HG03060 (cell line): ENCODE results near the gene JHY.

ENCODE experiments used
- ATAC-seq: cut with Tn5 transposase; IDR thresholded peaks from one replicate; pipeline ENCODE4 v1.9.1; 2021; ENCODE audit warnings: low read depth, moderate number of reproducible peaks; ENCODE audit not compliant: unreplicated experiment

The JHY gene

GRCh38 chr11:122933416-122933815 is 50.9 kb downstream of the JHY start:
- ATAC-seq = no peak

GRCh38 chr11:122937983-122938382 is 55.4 kb downstream of the JHY start:
- no peak for ATAC-seq

- no peak for ATAC-seq
Measured at GRCh38 chr11:122938557-122938956, 56.0 kb downstream of the JHY start.

GRCh38 chr11:122951211-122951610 is 68.7 kb downstream of the JHY start:
- ATAC-seq = no peak

GRCh38 chr11:122954455-122954854 is 71.9 kb downstream of the JHY start:
- no peak for ATAC-seq

- no peak for ATAC-seq
Measured at GRCh38 chr11:122963961-122964360, 81.4 kb downstream of the JHY start.

- ATAC-seq = no peak
Measured at GRCh38 chr11:122976061-122976733, 93.6 kb downstream of the JHY start.

- no peak for ATAC-seq
Measured at GRCh38 chr11:122976734-122977469, 94.3 kb downstream of the JHY start.

GRCh38 chr11:122977470-122978298 is 95.1 kb downstream of the JHY start:
- no peak for ATAC-seq

- no peak for ATAC-seq
Measured at GRCh38 chr11:122978299-122978620, 95.7 kb downstream of the JHY start.

- no peak for ATAC-seq
Measured at GRCh38 chr11:122979103-122979814, 96.7 kb downstream of the JHY start.

GRCh38 chr11:122979815-122980595 is 97.4 kb downstream of the JHY start:
- no peak for ATAC-seq

GRCh38 chr11:122981388-122982264 is 99.1 kb downstream of the JHY start, which contains the start of gene BSX:
BSX (minus strand) TSS chr11:122981834; CDS start chr11:122981671, 163 bp downstream.
- no peak for ATAC-seq

- no peak for ATAC-seq
Measured at GRCh38 chr11:122983438-122984185, 101.1 kb downstream of the JHY start.

- ATAC-seq = no peak
Measured at GRCh38 chr11:122984186-122985011, 101.8 kb downstream of the JHY start.

GRCh38 chr11:122995526-122995925 is 113.0 kb downstream of the JHY start:
- ATAC-seq = no peak

- no peak for ATAC-seq
Measured at GRCh38 chr11:122998727-122999366, 116.3 kb downstream of the JHY start.
